Stimulated activated CD8-positive, alpha-beta memory T cell treated with anti-CD3 and anti-CD28 coated beads, Interleukin-7, amount 100 ng/mL, for 48 hours (primary cell): ENCODE data around the gene IFNGR1.

ENCODE experiments used
- DNase-seq, 2 donors: peaks; one replicate each; pipeline ENCODE4 v3.0.0-alpha.2; 2020; ENCODE audit warnings: low read depth in 1 of 2; ENCODE audit errors: extremely low read depth in 1 of 2

IFNGR1 gene

GRCh38 chr6:137159912-137160311 is 59.3 kb downstream of the IFNGR1 start:
- DNase-seq: no peak

- no peak for DNase-seq
Observed at GRCh38 chr6:137157601-137158000, 61.6 kb downstream of the IFNGR1 start.

GRCh38 chr6:137156650-137157049 is 62.5 kb downstream of the IFNGR1 start:
- no peak for DNase-seq

GRCh38 chr6:137155830-137156229 is 63.4 kb downstream of the IFNGR1 start:
- DNase-seq: peak in 1 of 2 donors; percentile 18

- no peak for DNase-seq
Observed at GRCh38 chr6:137150072-137150471, 69.1 kb downstream of the IFNGR1 start.

- no peak for DNase-seq
Observed at GRCh38 chr6:137149035-137149393, 70.2 kb downstream of the IFNGR1 start.

- DNase-seq: no peak
Observed at GRCh38 chr6:137148306-137149034, 70.7 kb downstream of the IFNGR1 start.
